Spleen (tissue), 7 donors: ENCODE measurements around the gene BRAT1.

Experiments
- POLR2A ChIP-seq, 3 donors: fragments of 450-650 bp; IDR thresholded peaks; one replicate each; pipeline ENCODE4 v1.5.1; 2017; ENCODE audit warnings: antibody characterized with exemption in 3 of 3, mild to moderate bottlenecking in 1 of 3
- POLR2AphosphoS5 ChIP-seq, 3 donors: sonication (generic); formaldehyde crosslinking; IDR thresholded peaks; one replicate each; pipeline ENCODE4 v1.5.1; 2017; ENCODE audit warnings: antibody characterized with exemption in 3 of 3
- TF ChIP-seq, protein P1 (sequence below), 11 experiments: fragments of 200-600 bp in 7 of 11; fragments of 450-650 bp in 4 of 11; sonication (generic) in 4 of 11; IDR thresholded peaks in 8 of 11; conservative IDR thresholded peaks in 3 of 11; 1 replicate in 7 of 11; 2 replicates in 4 of 11; pipeline versions ENCODE4 v1.4.0 to v1.8.0; 2016 to 2021; ENCODE audit warnings: antibody characterized with exemption in 11 of 11, inconsistent platforms in 4 of 11, mild to moderate bottlenecking in 1 of 11
- donor health status: DM: no; HTN: no; CAD: no; lungs with moderate emphysema.
- donor health status: DM: no; HTN: no; CAD: no.
- donor health status: DM: no; HTN: no; CAD: no.

GRCh38 chr7:2516194-2516555 is 39.1 kb downstream of the BRAT1 start:
- TF ChIP-seq POLR2A (IDR thresholded peaks at IDR 0.05) (no peak), POLR2AphosphoS5 (IDR thresholded peaks at IDR 0.05) (no peak)
- TF ChIP-seq, protein P1, sequence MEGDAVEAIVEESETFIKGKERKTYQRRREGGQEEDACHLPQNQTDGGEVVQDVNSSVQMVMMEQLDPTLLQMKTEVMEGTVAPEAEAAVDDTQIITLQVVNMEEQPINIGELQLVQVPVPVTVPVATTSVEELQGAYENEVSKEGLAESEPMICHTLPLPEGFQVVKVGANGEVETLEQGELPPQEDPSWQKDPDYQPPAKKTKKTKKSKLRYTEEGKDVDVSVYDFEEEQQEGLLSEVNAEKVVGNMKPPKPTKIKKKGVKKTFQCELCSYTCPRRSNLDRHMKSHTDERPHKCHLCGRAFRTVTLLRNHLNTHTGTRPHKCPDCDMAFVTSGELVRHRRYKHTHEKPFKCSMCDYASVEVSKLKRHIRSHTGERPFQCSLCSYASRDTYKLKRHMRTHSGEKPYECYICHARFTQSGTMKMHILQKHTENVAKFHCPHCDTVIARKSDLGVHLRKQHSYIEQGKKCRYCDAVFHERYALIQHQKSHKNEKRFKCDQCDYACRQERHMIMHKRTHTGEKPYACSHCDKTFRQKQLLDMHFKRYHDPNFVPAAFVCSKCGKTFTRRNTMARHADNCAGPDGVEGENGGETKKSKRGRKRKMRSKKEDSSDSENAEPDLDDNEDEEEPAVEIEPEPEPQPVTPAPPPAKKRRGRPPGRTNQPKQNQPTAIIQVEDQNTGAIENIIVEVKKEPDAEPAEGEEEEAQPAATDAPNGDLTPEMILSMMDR (IDR thresholded peaks at IDR 0.05 in 8 of 11, conservative IDR thresholded peaks at IDR 0.05 in 3 of 11): no peak
